MCF 10A (cell line): Measurements from ENCODE around the gene IL17REL. TPM values are rescaled to one million over a fixed set of nuclear protein-coding genes. Genes with fewer than 3 reads are reported as not detected.
"Not testable (repeated sequence)": the region's sequence is repeated elsewhere in the genome, so short reads cannot be mapped to it uniquely, and the experiment has no call there.

Source experiments
- BruUV-seq: library from RNA; stranded (reverse); fragments of 400-500 nt; replicated peaks from 2 replicates; lab custom pipeline; 2021; lab: Mats Ljungman, UMichigan
- CTCF ChIA-PET: fragments of 300-600 bp; sonication (Branson Sonifier 250); formaldehyde crosslinking; extraction: SDS; loops from one replicate; lab custom pipeline; 2021; ENCODE audit warnings: antibody characterized with exemption, inconsistent platforms; lab: Yijun Ruan, JAX
- POLR2A ChIA-PET: fragments of 300-600, 350-650 bp; sonication (Branson Sonifier 250); formaldehyde crosslinking; extraction: SDS; loops from one replicate; lab custom pipeline; 2020; ENCODE audit warnings: antibody characterized with exemption, inconsistent platforms; lab: Yijun Ruan, JAX
- DNase-seq: peaks from one replicate; pipeline ENCODE4 v3.0.0-alpha.2; 2018; ENCODE audit not compliant: unreplicated experiment
- H3K27ac Mint-ChIP-seq: one replicate; pipeline ENCODE4 v1.8.0; 2022; ENCODE audit warnings: mild to moderate bottlenecking, low read depth, mixed read lengths; ENCODE audit not compliant: unreplicated experiment
- H3K27me3 Mint-ChIP-seq: one replicate; pipeline ENCODE4 v1.8.0; 2022; ENCODE audit warnings: mixed read lengths; ENCODE audit not compliant: insufficient read depth, unreplicated experiment
- H3K36me3 Mint-ChIP-seq: one replicate; pipeline ENCODE4 v1.8.0; 2022; ENCODE audit warnings: mild to moderate bottlenecking, moderate library complexity, mixed read lengths; ENCODE audit not compliant: insufficient read depth, unreplicated experiment
- H3K4me1 Mint-ChIP-seq: one replicate; pipeline ENCODE4 v1.8.0; 2022; ENCODE audit warnings: mixed read lengths; ENCODE audit not compliant: insufficient read depth, unreplicated experiment
- H3K4me3 Mint-ChIP-seq: one replicate; pipeline ENCODE4 v1.8.0; 2022; ENCODE audit warnings: mild to moderate bottlenecking, moderate library complexity, mixed read lengths; ENCODE audit not compliant: unreplicated experiment
- H3K9me3 Mint-ChIP-seq: one replicate; pipeline ENCODE4 v1.8.0; 2022; ENCODE audit warnings: mixed read lengths; ENCODE audit not compliant: unreplicated experiment
- intact Hi-C: fragments of 100-400 bp; cut with micrococcal nuclease; formaldehyde crosslinking; loops from 2 replicates; pipeline ENCODE4 v1.14.1; 2022
- total RNA-seq: library from RNA; stranded (reverse); gene quantifications from 2 replicates; pipeline ENCODE4 v1.2.3, GENCODE V29; 2022
- TF ChIP-seq, protein P1 (sequence below): fragments of 200-600 bp; IDR thresholded peaks from one replicate; pipeline ENCODE4 v1.8.0; 2022; ENCODE audit warnings: antibody characterized with exemption, mild to moderate bottlenecking; ENCODE audit not compliant: unreplicated experiment

Gene IL17REL
- total RNA-seq, 1 experiment from 2014 or later: not detected

DNA sequence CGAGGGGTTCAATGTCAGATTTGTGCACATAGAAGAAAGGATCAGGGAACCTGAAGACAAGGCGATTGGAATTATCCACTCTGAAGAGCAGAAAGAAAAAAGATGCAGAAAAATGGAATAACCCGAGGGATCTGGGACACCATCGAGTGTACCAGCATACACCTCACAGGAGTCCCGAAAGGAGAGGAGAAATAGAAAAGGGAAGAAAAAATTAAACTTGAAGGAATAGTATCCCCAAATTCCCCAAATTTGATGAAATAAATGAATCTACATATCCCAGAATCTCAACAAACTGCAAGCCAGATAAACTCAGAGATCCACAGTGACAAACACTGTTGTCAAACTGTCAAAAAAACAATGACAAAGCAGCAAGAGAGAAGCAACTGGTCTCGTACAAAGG is 21.4 kb downstream of the IL17REL start:
- intact Hi-C loops: no loop called here
- H3K27ac Mint-ChIP-seq: no peak overlapping the region
- peaks cover 9% of the 10 kb centered on the region for H3K4me1 Mint-ChIP-seq
- POLR2A ChIA-PET: no interaction called here
- CTCF ChIA-PET: interaction anchor here (0.6 to 0.7 kb wide), 3 partner anchors 150 to 313 kb away, joined by 3 to 4 read pairs (median 3); no protein-coding TSS in a partner anchor
- H3K9me3 Mint-ChIP-seq: peaks cover 22% of the 10 kb centered on the region
- DNase-seq: no peak
- H3K4me3 Mint-ChIP-seq: no peak overlapping the region
- TF ChIP-seq, protein P1, sequence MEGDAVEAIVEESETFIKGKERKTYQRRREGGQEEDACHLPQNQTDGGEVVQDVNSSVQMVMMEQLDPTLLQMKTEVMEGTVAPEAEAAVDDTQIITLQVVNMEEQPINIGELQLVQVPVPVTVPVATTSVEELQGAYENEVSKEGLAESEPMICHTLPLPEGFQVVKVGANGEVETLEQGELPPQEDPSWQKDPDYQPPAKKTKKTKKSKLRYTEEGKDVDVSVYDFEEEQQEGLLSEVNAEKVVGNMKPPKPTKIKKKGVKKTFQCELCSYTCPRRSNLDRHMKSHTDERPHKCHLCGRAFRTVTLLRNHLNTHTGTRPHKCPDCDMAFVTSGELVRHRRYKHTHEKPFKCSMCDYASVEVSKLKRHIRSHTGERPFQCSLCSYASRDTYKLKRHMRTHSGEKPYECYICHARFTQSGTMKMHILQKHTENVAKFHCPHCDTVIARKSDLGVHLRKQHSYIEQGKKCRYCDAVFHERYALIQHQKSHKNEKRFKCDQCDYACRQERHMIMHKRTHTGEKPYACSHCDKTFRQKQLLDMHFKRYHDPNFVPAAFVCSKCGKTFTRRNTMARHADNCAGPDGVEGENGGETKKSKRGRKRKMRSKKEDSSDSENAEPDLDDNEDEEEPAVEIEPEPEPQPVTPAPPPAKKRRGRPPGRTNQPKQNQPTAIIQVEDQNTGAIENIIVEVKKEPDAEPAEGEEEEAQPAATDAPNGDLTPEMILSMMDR: no peak
- peaks cover 17% of the 10 kb centered on the region for H3K27me3 Mint-ChIP-seq
- BruUV-seq: no TSS peak
- H3K36me3 Mint-ChIP-seq: peaks cover 12% of the 10 kb centered on the region

DNA sequence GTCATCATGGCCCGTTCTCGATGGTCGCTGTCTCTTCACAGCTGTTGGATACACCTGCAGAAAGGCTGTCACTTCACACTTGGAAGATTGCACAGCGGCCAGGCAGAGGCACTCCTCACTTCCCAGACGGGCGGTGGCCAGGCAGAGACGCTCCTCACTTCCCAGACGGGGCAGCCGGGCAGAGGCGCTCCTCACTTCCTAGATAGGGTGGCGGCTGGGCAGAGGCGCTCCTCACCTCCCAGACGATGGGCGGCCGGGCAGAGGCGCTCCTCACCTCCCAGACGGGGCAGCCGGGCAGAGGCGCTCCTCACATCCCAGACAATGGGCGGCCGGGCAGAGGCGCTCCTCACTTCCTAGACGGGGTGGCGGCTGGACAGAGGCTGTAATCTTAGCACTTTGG is 22.7 kb downstream of the IL17REL start:
- BruUV-seq, H3K27ac Mint-ChIP-seq, H3K4me3 Mint-ChIP-seq, intact Hi-C loops, DNase-seq, POLR2A ChIA-PET, H3K4me1 Mint-ChIP-seq: not testable (repeated sequence)
- peaks cover 30% of the 10 kb centered on the region for H3K27me3 Mint-ChIP-seq
- peaks cover 12% of the 10 kb centered on the region for H3K36me3 Mint-ChIP-seq
- CTCF ChIA-PET: interaction anchor here (0.9 to 1.1 kb wide), 2 partner anchors 9 to 59 kb away, joined by 5 to 6 read pairs; no protein-coding TSS in a partner anchor
- peaks cover 36% of the 10 kb centered on the region for H3K9me3 Mint-ChIP-seq

DNA sequence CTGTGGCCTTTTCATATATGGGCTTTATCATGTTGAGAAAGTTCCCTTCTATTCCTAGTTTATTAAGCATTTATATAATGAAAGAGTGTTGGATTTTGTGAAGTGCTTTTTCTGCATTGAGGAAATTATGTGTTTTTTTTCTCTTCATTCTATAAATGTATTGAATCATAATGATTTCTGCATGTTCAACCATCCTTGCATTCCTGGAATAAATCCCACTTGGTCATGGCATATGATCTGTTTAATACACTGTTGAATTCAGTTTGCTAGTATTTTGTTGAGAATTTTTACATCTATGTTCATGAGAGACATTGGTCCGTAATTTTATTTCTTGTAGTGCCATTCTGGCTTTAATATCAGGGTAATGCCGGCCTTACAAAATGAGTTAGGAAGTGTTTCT is 26.2 kb downstream of the IL17REL start:
- intact Hi-C loops: no loop called here
- H3K36me3 Mint-ChIP-seq: peaks cover 14% of the 10 kb centered on the region
- no TSS peak for BruUV-seq
- no peaks in the 10 kb centered on the region for H3K4me1 Mint-ChIP-seq
- no peak overlapping the region for H3K4me3 Mint-ChIP-seq
- peaks cover 34% of the 10 kb centered on the region for H3K9me3 Mint-ChIP-seq
- no peak for DNase-seq
- TF ChIP-seq, protein P1: no peak
- ChIA-PET CTCF (no interaction called here), POLR2A (no interaction called here)
- peaks cover 31% of the 10 kb centered on the region for H3K27me3 Mint-ChIP-seq
- H3K27ac Mint-ChIP-seq: no peak overlapping the region

DNA sequence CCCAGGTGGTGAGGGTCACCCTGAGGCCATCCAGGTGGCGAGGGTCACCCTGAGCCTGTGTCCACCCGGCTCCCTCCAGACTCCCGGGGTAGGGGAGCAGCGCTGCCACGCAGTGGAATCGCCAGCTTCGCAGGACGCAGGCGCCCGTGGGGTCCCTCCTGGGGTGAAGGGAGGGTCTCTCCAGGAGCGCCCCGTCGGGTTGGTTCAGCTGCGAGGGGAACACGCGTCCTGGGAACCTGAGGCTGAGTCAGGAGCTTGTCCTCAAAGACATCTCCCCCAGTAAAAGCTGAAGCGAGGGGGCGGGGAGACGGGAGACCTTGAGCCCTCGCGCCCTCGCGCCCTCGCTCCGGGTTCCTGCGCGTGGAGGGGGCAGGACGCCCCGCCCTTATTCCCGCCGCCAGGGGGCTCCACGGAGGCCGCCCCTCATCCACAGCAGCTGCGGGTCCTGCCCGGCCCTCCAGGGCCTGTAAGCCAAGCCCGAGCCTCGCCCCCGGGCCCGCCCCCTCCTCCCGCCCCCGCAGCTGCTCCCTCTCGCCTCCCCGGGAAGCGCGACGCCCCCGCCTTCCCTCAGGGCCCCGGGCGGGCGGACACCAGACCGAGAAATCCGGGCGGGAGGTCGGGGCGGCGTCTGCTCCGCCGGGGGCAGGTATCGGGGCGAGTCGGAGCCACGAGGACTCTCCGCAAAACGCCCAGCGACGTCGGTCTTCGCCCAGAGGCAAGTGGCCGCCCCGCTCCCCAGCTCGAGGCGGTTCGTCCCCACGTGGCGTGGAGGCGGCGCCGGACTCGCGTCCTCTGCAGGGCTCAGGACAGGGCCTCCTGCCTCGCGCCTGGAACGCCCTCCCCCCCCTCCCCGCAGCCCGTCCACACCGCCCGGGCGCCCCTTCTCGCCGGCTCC is 29.2 kb downstream of the IL17REL start:
- intact Hi-C loops: no loop called here
- Mint-ChIP-seq H3K9me3 (peaks cover 33% of the 10 kb centered on the region), H3K4me3 (no peak overlapping the region), H3K27me3 (peaks cover 20% of the 10 kb centered on the region), H3K27ac (no peak overlapping the region), H3K4me1 (no peaks in the 10 kb centered on the region), H3K36me3 (peaks cover 22% of the 10 kb centered on the region)
- ChIA-PET POLR2A (interaction anchor here (0.6 to 1.4 kb wide), 2 partner anchors 21 to 47 kb away, joined by 3 to 4 read pairs; no protein-coding TSS in a partner anchor), CTCF (interaction anchor here (1.8 to 2.6 kb wide), 2 partner anchors 9 to 11 kb away, joined by 4 to 15 read pairs; no protein-coding TSS in a partner anchor)
- BruUV-seq: no TSS peak
- no peak for DNase-seq
- TF ChIP-seq, protein P1: no peak

DNA sequence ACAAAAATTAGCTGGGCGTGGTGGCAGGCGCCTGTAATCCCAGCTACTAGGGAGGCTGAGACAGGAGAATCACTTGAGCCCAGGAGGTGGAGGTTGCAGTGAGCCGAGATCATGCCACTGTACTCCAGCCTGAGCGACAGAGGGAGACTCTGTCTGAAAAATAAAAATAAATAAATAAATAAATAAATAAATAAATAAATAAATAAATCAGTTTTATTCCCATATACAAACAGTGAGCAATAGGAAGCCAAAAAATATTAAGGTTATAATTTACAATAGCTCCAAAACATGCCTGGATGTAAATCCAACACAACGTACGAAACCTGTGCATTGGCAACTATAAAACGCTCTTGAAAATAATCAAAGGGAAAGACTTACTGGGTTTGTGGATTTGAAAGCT is 30.8 kb downstream of the IL17REL start:
- DNase-seq, H3K4me1 Mint-ChIP-seq, H3K27ac Mint-ChIP-seq, BruUV-seq, intact Hi-C loops, H3K4me3 Mint-ChIP-seq: not testable (repeated sequence)
- POLR2A ChIA-PET: interaction anchor here (0.7 kb wide), 1 partner anchor 31 kb away, joined by 3 read pairs; no protein-coding TSS in a partner anchor
- peaks cover 33% of the 10 kb centered on the region for H3K9me3 Mint-ChIP-seq
- H3K27me3 Mint-ChIP-seq: peaks cover 20% of the 10 kb centered on the region
- peaks cover 11% of the 10 kb centered on the region for H3K36me3 Mint-ChIP-seq
- CTCF ChIA-PET: interaction anchor here (2.6 kb wide), 1 partner anchor 12 kb away, joined by 15 read pairs; no protein-coding TSS in a partner anchor
